HepG2 (cell line): ENCODE data around the gene PON1. TPM values are rescaled to one million over a fixed set of nuclear protein-coding genes. Genes with fewer than 3 reads are reported as not detected.
A peak's percentile ranks its signal among the peaks of the same experiment; 100 is the strongest.

Experiments
- ATAC-seq: fragments of 200-7000 bp; cut with Tn5 transposase; 3 replicates; pipeline ENCODE4 v1.9.1; 2020; ENCODE audit warnings: mild to moderate bottlenecking, moderate library complexity
- BruUV-seq: library from RNA; stranded (reverse); fragments of 400-500 nt; replicated peaks from 2 replicates; lab custom pipeline; 2021; lab: Mats Ljungman, UMichigan
- CTCF ChIA-PET: fragments of 300-600 bp; formaldehyde crosslinking; extraction: SDS; loops from one replicate; lab custom pipeline; 2021; ENCODE audit warnings: low total read pairs, inconsistent platforms, low intra/inter-chr PET ratio; lab: Yijun Ruan, JAX
- POLR2A ChIA-PET: fragments of 350-600 bp; sonication (Branson Sonifier 250); formaldehyde crosslinking; loops from one replicate; lab custom pipeline; 2020; ENCODE audit warnings: antibody characterized with exemption, inconsistent platforms; lab: Yijun Ruan, JAX
- DNase-seq: peaks from one replicate; pipeline ENCODE4 v3.0.0-alpha.2; 2015; ENCODE audit warnings: low spot score
- FAIRE-seq: peaks from 3 replicates; lab custom pipeline; 2011; peaks lifted over from hg19 to GRCh38; lab: Jason Lieb, UNC
- H2AFZ ChIP-seq: one replicate; pipeline ENCODE4 v1.6.1; 2011; ENCODE audit warnings: low read length, inconsistent platforms
- H3K27ac ChIP-seq: fragments of 300-600 bp; 3 replicates; pipeline ENCODE4 v1.8.0; 2011; ENCODE audit warnings: mixed run types, mild to moderate bottlenecking, mixed read lengths, low read length, inconsistent platforms; ENCODE audit not compliant: insufficient read depth; ENCODE audit errors: extremely low read length
- H3K27me3 ChIP-seq, 2 experiments: fragments of 200-600 bp in 1 of 2; 2 replicates in 1 of 2; 3 replicates in 1 of 2; pipeline versions ENCODE4 v1.6.0 to v1.8.0; 2011; ENCODE audit warnings: low read length in 2 of 2, mild to moderate bottlenecking in 2 of 2, moderate library complexity in 2 of 2, inconsistent platforms in 1 of 2; ENCODE audit not compliant: insufficient read depth in 2 of 2, control insufficient read depth in 1 of 2
- H3K36me3 ChIP-seq, 2 experiments: fragments of 200-600 bp in 1 of 2; replicated peaks in 1 of 2; 2 replicates in 1 of 2; 3 replicates in 1 of 2; pipeline versions ENCODE4 v1.5.1 to v1.8.0; 2011; ENCODE audit warnings: low read length in 2 of 2, inconsistent platforms in 1 of 2; ENCODE audit not compliant: insufficient read depth in 2 of 2, control insufficient read depth in 1 of 2
- H3K4me1 ChIP-seq: 2 replicates; pipeline ENCODE4 v1.5.1; 2012; ENCODE audit warnings: low read length, inconsistent platforms; ENCODE audit not compliant: insufficient read depth
- H3K4me2 ChIP-seq: 2 replicates; pipeline ENCODE4 v1.6.0; 2011; ENCODE audit warnings: low read depth, low read length, inconsistent platforms
- H3K4me3 ChIP-seq, 3 experiments: fragments of 200-600 bp in 1 of 3; sonication (generic), shearing (Covaris generic) in 1 of 3; replicated peaks in 1 of 3; 2 replicates each; pipeline ENCODE4 v1.5.1; 2011 to 2016; ENCODE audit warnings: low read length in 3 of 3, inconsistent platforms in 2 of 3, low read depth in 2 of 3, mild to moderate bottlenecking in 2 of 3, control low read depth in 1 of 3, mixed read lengths in 1 of 3; ENCODE audit not compliant: insufficient read depth in 1 of 3
- H3K79me2 ChIP-seq: one replicate; pipeline ENCODE4 v1.6.1; 2011; ENCODE audit warnings: low read length, inconsistent platforms; ENCODE audit not compliant: insufficient read depth
- H3K9ac ChIP-seq: 2 replicates; pipeline ENCODE4 v1.6.0; 2011; ENCODE audit warnings: mild to moderate bottlenecking, low read depth, low read length, inconsistent platforms; ENCODE audit not compliant: insufficient read depth
- H3K9me3 ChIP-seq: 2 replicates; pipeline ENCODE4 v1.5.1; 2012; ENCODE audit warnings: mild to moderate bottlenecking, low read length
- H4K20me1 ChIP-seq: 2 replicates; pipeline ENCODE4 v1.6.0; 2011; ENCODE audit warnings: inconsistent platforms, mild to moderate bottlenecking, low read length, moderate library complexity; ENCODE audit not compliant: insufficient read depth
- CENPT ChIP-seq: sonication (generic); formaldehyde crosslinking; IDR thresholded peaks from 2 replicates; pipeline ENCODE4 v1.8.0; 2022; ENCODE audit warnings: low read depth, mild to moderate bottlenecking, moderate library complexity, missing genetic modification reagents
- ESRRA ChIP-seq: sonication (generic); formaldehyde crosslinking; IDR thresholded peaks from 2 replicates; pipeline ENCODE4 v1.5.1; 2020; ENCODE audit warnings: mild to moderate bottlenecking, low read depth, missing genetic modification reagents
- HNF4A ChIP-seq: sonication (generic); formaldehyde crosslinking; IDR thresholded peaks from 2 replicates; pipeline ENCODE4 v1.4.0; 2020; ENCODE audit warnings: missing genetic modification reagents
- LBX2 ChIP-seq: sonication (generic); formaldehyde crosslinking; IDR thresholded peaks from 2 replicates; pipeline ENCODE4 v1.5.0; 2020; ENCODE audit warnings: missing genetic modification reagents, mild to moderate bottlenecking, borderline replicate concordance
- NR2F6 ChIP-seq, 2 experiments: IDR thresholded peaks; 2 replicates each; pipeline ENCODE4 v1.6.1; 2016; ENCODE audit warnings: antibody characterized with exemption in 1 of 2, mild to moderate bottlenecking in 1 of 2
- ZBTB7A ChIP-seq: sonication (generic); formaldehyde crosslinking; IDR thresholded peaks from 2 replicates; pipeline ENCODE4 v1.8.0; 2022; ENCODE audit warnings: mild to moderate bottlenecking, missing genetic modification reagents
- ZIK1 ChIP-seq: sonication (generic); formaldehyde crosslinking; IDR thresholded peaks from 2 replicates; pipeline ENCODE4 v1.5.0; 2020; ENCODE audit warnings: mild to moderate bottlenecking, low read depth, missing genetic modification reagents, borderline replicate concordance
- ZKSCAN5 ChIP-seq: sonication (generic); formaldehyde crosslinking; IDR thresholded peaks from 2 replicates; pipeline ENCODE4 v1.5.1; 2020; ENCODE audit warnings: mild to moderate bottlenecking, missing genetic modification reagents
- ZNF318 ChIP-seq: sonication (generic); formaldehyde crosslinking; IDR thresholded peaks from 2 replicates; pipeline ENCODE4 v1.4.0; 2020; ENCODE audit warnings: mild to moderate bottlenecking, missing genetic modification reagents
- WGBS: methylation state at CpG from one replicate; pipeline ENCODE4 v1.1.6; 2017; ENCODE audit warnings: low lambda C conversion rate; 5-methylcytosine and 5-hydroxymethylcytosine counted together
- in situ Hi-C: cut with HindIII; loops from 2 replicates; pipeline ENCODE4 v1.10.0; 2017; ENCODE audit warnings: low pct_unique_long_range_greater_than_20kb; ENCODE audit not compliant: extremely low pct_ligation_motif_present
- intact Hi-C: fragments of 100-400 bp; cut with micrococcal nuclease; formaldehyde crosslinking; loops from one replicate; pipeline ENCODE4 v1.10.0; 2022; ENCODE audit not compliant: unreplicated experiment
- polyA plus RNA-seq, 8 experiments: library from polyadenylated mRNA; depleted of rRNA in 3 of 8; stranded (reverse) in 7 of 8; unstranded in 1 of 8; fragments of >200 nt; fragmentation: Illumina TruSeq in 4 of 8; extraction: Trizol in 4 of 8; gene quantifications; 2 replicates each; pipeline versions ENCODE4 v1.2.1 to v1.2.3, GENCODE V29; 2011 to 2016; ENCODE audit warnings: low read depth in 4 of 8, missing spikeins in 1 of 8, mixed read lengths in 1 of 8; ENCODE audit not compliant: insufficient read depth in 1 of 8
- total RNA-seq, 5 experiments: library from RNA; depleted of rRNA; stranded (reverse); fragments of >200 nt; fragmentation: Illumina TruSeq; extraction: Trizol; gene quantifications; 2 replicates each; pipeline ENCODE4 v1.2.3, GENCODE V29; 2016; ENCODE audit warnings: low read depth in 1 of 5

PON1 gene
- total and polyA plus RNA-seq, 2 of the 13 experiments (the other 11 are each of a cell fraction or from before 2014, with no cell fraction given), result 0.27 to 0.57 TPM

- TF ChIP-seq LBX2 (CRISPR knock-in tag) (no peak), ZIK1 (CRISPR knock-in tag) (no peak), ESRRA (CRISPR knock-in tag) (no peak), CENPT (CRISPR knock-in tag) (no peak)
These were observed 2.6 kb downstream of the PON1 start (continued) for GRCh38 chr7:95321720-95322119.

GRCh38 chr7:95320651-95321050 is 3.7 kb downstream of the PON1 start:
- 71% methylated on average over 1 of the region's 1 CpG for WGBS
- Histone ChIP-seq H2AFZ (no peak overlapping the region), H3K36me3 (no peaks in the 10 kb centered on the region), H3K9ac (no peak overlapping the region), H4K20me1 (no peaks in the 10 kb centered on the region), H3K27me3 (no peaks in the 10 kb centered on the region; a peak in 1 of 5 replicates), H3K79me2 (no peaks in the 10 kb centered on the region), H3K4me1 (peaks cover 43% of the 10 kb centered on the region), H3K9me3 (no peaks in the 10 kb centered on the region), H3K4me3 (no peak overlapping the region), H3K27ac (no peak overlapping the region), H3K4me2 (no peak overlapping the region)
- ChIA-PET POLR2A (no interaction called here), CTCF (no interaction called here)
- peak; percentile 23; the same call in 1 of the 2 replicates for TF ChIP-seq HNF4A
- TF ChIP-seq ZKSCAN5, result no peak
- no peak for FAIRE-seq
- DNase-seq, result no peak
- intact Hi-C loops, result no loop called here
- in situ Hi-C loops, result no loop called here
- no TSS peak for BruUV-seq
- no peak for ATAC-seq

GRCh38 chr7:95319570-95319969 is 4.8 kb downstream of the PON1 start:
- no peaks in the 10 kb centered on the region; a peak in 1 of 5 replicates for H3K27me3 ChIP-seq
- intact Hi-C loops (no loop called here), in situ Hi-C loops (no loop called here)
- no peaks in the 10 kb centered on the region for H3K36me3 ChIP-seq
- ATAC-seq (no peak), FAIRE-seq (no peak), DNase-seq (no peak)
- H3K4me1 ChIP-seq, result peaks cover 43% of the 10 kb centered on the region
- WGBS, result 94% methylated on average over 1 of the region's 1 CpG
- POLR2A ChIA-PET, result no interaction called here
- CTCF ChIA-PET, result no interaction called here
- H3K9me3 ChIP-seq, result no peaks in the 10 kb centered on the region
- H3K9ac ChIP-seq, result no peak overlapping the region
- BruUV-seq, result no TSS peak
- H3K27ac ChIP-seq, result no peak overlapping the region
- no peaks in the 10 kb centered on the region for H3K79me2 ChIP-seq
- H3K4me2 ChIP-seq, result no peak overlapping the region
- no peak overlapping the region for H3K4me3 ChIP-seq
- no peaks in the 10 kb centered on the region for H4K20me1 ChIP-seq
- no peak overlapping the region for H2AFZ ChIP-seq
- TF ChIP-seq ZBTB7A (CRISPR knock-in tag), result no peak
- no peak for TF ChIP-seq ZNF318 (CRISPR knock-in tag)
- no peak for TF ChIP-seq NR2F6 (IDR thresholded peaks at IDR 0.05)
- TF ChIP-seq NR2F6 (CRISPR knock-in tag; IDR thresholded peaks at IDR 0.05), result no peak
